ENCODE results near the gene RNF11.

RNF11 gene

GRCh38 chr1:51282605-51283004 lies 46.5 kb downstream of the RNF11 start:
- TF ChIP-seq FOXP2 (optimal IDR thresholded peaks at IDR 0.05; ENCODE audit: borderline replicate concordance, extremely low read depth, extremely low read length, insufficient read depth), result no peak
- no peak for TF ChIP-seq REST (IDR thresholded peaks at IDR 0.05; ENCODE audit: insufficient read depth in 1 of 2, low read depth in 2 of 2, low read length in 2 of 2)
- no peak for TF ChIP-seq POLR2AphosphoS5 (IDR thresholded peaks at IDR 0.05; ENCODE audit: low read depth, low read length)
- TF ChIP-seq TAF1 (IDR thresholded peaks at IDR 0.05; ENCODE audit: borderline replicate concordance, insufficient read depth, low read length), result no peak
- TF ChIP-seq SIN3A (IDR thresholded peaks at IDR 0.05; ENCODE audit: borderline replicate concordance, insufficient read depth, low read length), result no peak

- no peak for TF ChIP-seq REST (IDR thresholded peaks at IDR 0.05; ENCODE audit: insufficient read depth in 1 of 2, low read depth in 2 of 2, low read length in 2 of 2)
- TF ChIP-seq TAF1 (IDR thresholded peaks at IDR 0.05; ENCODE audit: borderline replicate concordance, insufficient read depth, low read length), result no peak
- TF ChIP-seq FOXP2 (optimal IDR thresholded peaks at IDR 0.05; ENCODE audit: borderline replicate concordance, extremely low read depth, extremely low read length, insufficient read depth), result no peak
- TF ChIP-seq SIN3A (IDR thresholded peaks at IDR 0.05; ENCODE audit: borderline replicate concordance, insufficient read depth, low read length), result no peak
- TF ChIP-seq POLR2AphosphoS5 (IDR thresholded peaks at IDR 0.05; ENCODE audit: low read depth, low read length), result 0 out of 2 replicates have a peak, but pooled peaks have one; percentile 9
Observed at GRCh38 chr1:51283979-51284378, 47.9 kb downstream of the RNF11 start.

GRCh38 chr1:51284487-51284954 lies 48.4 kb downstream of the RNF11 start:
- TF ChIP-seq FOXP2 (optimal IDR thresholded peaks at IDR 0.05; ENCODE audit: borderline replicate concordance, extremely low read depth, extremely low read length, insufficient read depth), result no peak
- no peak for TF ChIP-seq TAF1 (IDR thresholded peaks at IDR 0.05; ENCODE audit: borderline replicate concordance, insufficient read depth, low read length)
- TF ChIP-seq REST (IDR thresholded peaks at IDR 0.05; ENCODE audit: insufficient read depth in 1 of 2, low read depth in 2 of 2, low read length in 2 of 2), result no peak
- no peak for TF ChIP-seq POLR2AphosphoS5 (IDR thresholded peaks at IDR 0.05; ENCODE audit: low read depth, low read length)
- no peak for TF ChIP-seq SIN3A (IDR thresholded peaks at IDR 0.05; ENCODE audit: borderline replicate concordance, insufficient read depth, low read length)

- TF ChIP-seq POLR2AphosphoS5 (IDR thresholded peaks at IDR 0.05; ENCODE audit: low read depth, low read length) (no peak), TAF1 (IDR thresholded peaks at IDR 0.05; ENCODE audit: borderline replicate concordance, insufficient read depth, low read length) (no peak), REST (IDR thresholded peaks at IDR 0.05; ENCODE audit: insufficient read depth in 1 of 2, low read depth in 2 of 2, low read length in 2 of 2) (no peak), FOXP2 (optimal IDR thresholded peaks at IDR 0.05; ENCODE audit: borderline replicate concordance, extremely low read depth, extremely low read length, insufficient read depth) (no peak), SIN3A (IDR thresholded peaks at IDR 0.05; ENCODE audit: borderline replicate concordance, insufficient read depth, low read length) (no peak)
Observed at GRCh38 chr1:51285055-51285454, 49.0 kb downstream of the RNF11 start.

- TF ChIP-seq FOXP2 (optimal IDR thresholded peaks at IDR 0.05; ENCODE audit: borderline replicate concordance, extremely low read depth, extremely low read length, insufficient read depth) (no peak), SIN3A (IDR thresholded peaks at IDR 0.05; ENCODE audit: borderline replicate concordance, insufficient read depth, low read length) (no peak), TAF1 (IDR thresholded peaks at IDR 0.05; ENCODE audit: borderline replicate concordance, insufficient read depth, low read length) (no peak), POLR2AphosphoS5 (IDR thresholded peaks at IDR 0.05; ENCODE audit: low read depth, low read length) (no peak), REST (IDR thresholded peaks at IDR 0.05; ENCODE audit: insufficient read depth in 1 of 2, low read depth in 2 of 2, low read length in 2 of 2) (no peak)
Observed at GRCh38 chr1:51287966-51288365, 51.9 kb downstream of the RNF11 start.

All from PFSK-1 (cell line).